H1 (cell line): Measurements from ENCODE around the gene MEX3C. TPM values are rescaled to one million over a fixed set of nuclear protein-coding genes. Genes with fewer than 3 reads are reported as not detected.

Experiments used
- CHD7 ChIP-seq: fragments of 300-600 bp; sonication (generic); IDR thresholded peaks from 2 replicates; pipeline ENCODE4 v1.7.1; 2012; ENCODE audit warnings: low read length, moderate library complexity, mild to moderate bottlenecking, inconsistent platforms; ENCODE audit not compliant: insufficient replicate concordance
- CTCF ChIP-seq, 3 experiments: IDR thresholded peaks; 1 replicate in 2 of 3; 2 replicates in 1 of 3; pipeline versions ENCODE4 v1.5.1 to v1.6.1; 2011; ENCODE audit warnings: low read length in 3 of 3, mild to moderate bottlenecking in 3 of 3, inconsistent platforms in 2 of 3, low read depth in 1 of 3, moderate library complexity in 1 of 3; ENCODE audit not compliant: insufficient read depth in 1 of 3; ENCODE audit errors: control extremely low read depth in 1 of 3
- SP4 ChIP-seq: IDR thresholded peaks from 2 replicates; pipeline ENCODE4 v1.6.1; 2012; ENCODE audit warnings: low read length, inconsistent platforms
- polyA plus RNA-seq, 7 experiments: library from polyadenylated mRNA; depleted of rRNA in 3 of 7; stranded (reverse) in 5 of 7; unstranded in 2 of 7; fragments of >200 nt in 5 of 7; fragments of 200-250 nt in 2 of 7; gene quantifications; 1 replicate in 5 of 7; 2 replicates in 1 of 7; 4 replicates in 1 of 7; pipeline versions ENCODE4 v1.2.1 to v1.2.3, GENCODE V29; 2011 to 2013; ENCODE audit warnings: missing spikeins in 2 of 7, mixed read lengths in 2 of 7
- total RNA-seq: library from RNA; stranded (reverse); fragmentation: NEBNext Ultra II Directional; extraction: Animal tissue kit (Norgen Biotek cat#: 25700); gene quantifications from 2 replicates; pipeline ENCODE4 v1.2.1, GENCODE V29; 2021

MEX3C gene
- total and polyA plus RNA-seq, 2 of the 8 experiments (the other 6 are each of a cell fraction or from before 2014, with no cell fraction given) = 48.2 to 103 TPM

GRCh38 chr18:51229328-51229727 lies 31.8 kb upstream of the MEX3C start (continued):
- TF ChIP-seq SP4 (no peak), CTCF (IDR thresholded peaks at IDR 0.05; ENCODE audit: control extremely low read depth in 1 of 3, insufficient read depth in 1 of 3, low read depth in 1 of 3, low read length in 3 of 3) (no peak), CHD7 (no peak)
